ENCODE data around the gene L1TD1.
A peak's percentile ranks its signal among the peaks of the same experiment; 100 is the strongest.
"Not testable (repeated sequence)": the region's sequence is repeated elsewhere in the genome, so short reads cannot be mapped to it uniquely, and the experiment has no call there.

L1TD1 gene, protein sequence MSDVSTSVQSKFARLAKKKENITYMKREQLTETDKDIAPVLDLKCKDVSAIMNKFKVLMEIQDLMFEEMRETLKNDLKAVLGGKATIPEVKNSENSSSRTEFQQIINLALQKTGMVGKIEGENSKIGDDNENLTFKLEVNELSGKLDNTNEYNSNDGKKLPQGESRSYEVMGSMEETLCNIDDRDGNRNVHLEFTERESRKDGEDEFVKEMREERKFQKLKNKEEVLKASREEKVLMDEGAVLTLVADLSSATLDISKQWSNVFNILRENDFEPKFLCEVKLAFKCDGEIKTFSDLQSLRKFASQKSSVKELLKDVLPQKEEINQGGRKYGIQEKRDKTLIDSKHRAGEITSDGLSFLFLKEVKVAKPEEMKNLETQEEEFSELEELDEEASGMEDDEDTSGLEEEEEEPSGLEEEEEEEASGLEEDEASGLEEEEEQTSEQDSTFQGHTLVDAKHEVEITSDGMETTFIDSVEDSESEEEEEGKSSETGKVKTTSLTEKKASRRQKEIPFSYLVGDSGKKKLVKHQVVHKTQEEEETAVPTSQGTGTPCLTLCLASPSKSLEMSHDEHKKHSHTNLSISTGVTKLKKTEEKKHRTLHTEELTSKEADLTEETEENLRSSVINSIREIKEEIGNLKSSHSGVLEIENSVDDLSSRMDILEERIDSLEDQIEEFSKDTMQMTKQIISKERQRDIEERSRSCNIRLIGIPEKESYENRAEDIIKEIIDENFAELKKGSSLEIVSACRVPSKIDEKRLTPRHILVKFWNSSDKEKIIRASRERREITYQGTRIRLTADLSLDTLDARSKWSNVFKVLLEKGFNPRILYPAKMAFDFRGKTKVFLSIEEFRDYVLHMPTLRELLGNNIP

DNA sequence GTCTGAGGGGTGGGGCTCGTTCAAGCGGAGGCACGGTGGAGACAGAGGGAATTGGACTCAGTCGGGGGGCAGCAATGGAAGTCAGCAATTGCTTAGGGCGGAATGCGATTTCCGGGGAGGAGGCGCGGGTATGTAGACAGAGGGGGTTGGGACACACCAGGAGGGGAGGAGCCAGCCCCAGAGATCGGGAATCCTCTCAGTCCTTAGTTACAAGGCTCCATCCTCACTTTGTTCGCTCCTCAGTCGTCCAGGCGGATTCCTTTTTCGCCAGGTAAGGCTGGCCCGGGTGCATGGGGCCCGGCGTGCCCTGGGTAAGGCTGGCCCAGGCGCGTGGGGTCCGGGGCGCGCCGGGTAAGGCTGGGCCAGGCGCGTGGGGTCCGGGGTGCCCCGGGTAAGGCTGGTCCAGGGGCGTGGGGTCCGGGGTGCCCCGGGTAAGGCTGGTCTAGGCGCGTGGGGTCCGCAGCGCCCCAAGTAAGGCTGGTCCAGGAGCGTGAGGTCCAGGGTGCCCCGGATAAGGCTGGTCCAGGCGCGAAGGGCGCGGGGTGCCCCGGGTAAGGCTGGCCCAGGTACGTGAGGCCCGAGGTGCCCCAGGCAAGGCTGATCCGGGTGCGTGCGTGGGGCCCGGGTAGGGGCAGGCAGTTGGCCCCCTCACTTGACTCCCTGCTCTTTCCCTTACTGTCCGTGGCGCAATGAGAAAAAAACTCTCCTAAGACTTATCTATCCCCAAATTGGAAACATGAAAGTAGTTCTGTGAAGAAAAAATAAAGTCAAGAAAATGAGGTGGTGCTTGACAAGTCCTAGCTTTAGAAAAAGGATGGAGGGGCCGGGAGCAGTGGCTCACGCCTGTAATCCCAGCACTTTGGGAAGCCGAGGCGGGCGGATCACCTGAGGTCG is at the start of gene L1TD1:
L1TD1 (plus strand) TSS at position 199 of the 894 bp plus-strand sequence. CDS start 11,780 bp downstream, outside the sequence.
- DNase-seq: no peak

DNA sequence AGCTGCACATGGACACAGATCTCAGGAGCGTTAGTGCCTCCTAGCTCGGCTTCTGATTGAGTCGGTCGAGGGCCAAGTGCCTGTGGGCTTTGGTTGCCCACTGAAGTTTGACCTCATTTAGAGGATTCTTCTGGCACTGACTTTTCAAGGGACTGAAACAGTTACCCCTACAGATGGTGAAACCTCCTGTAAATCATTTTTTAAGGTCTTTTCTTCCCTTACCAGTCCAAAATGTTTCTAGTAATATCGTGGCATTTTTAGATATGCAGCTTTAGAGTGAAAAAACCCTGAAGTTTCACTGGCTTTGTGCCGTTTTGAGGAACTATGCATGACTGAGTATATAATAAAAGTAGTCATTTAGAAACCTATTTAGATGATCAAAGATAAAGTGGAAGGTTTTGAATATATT is 34.7 kb upstream of the L1TD1 start:
- no peak for DNase-seq

DNA sequence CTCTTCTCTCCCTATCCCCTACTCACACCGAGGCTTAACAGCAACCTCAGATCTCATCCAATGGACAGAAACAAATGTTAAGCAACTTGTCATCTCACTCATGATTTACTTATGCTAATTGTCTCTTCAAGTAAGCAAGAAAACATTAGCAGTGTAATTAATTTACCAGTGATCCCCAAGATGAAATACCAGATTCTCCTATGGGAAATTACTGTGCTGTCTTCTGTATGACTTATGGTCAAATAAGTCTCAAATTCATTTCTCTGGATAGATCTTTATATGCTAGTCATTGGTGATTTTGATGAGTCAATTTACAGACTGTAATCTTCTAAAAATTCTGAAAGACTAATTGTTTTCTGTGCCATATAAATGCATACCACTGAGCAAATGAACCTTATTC is 32.9 kb upstream of the L1TD1 start:
- DNase-seq: no peak

- DNase-seq: not testable (repeated sequence)
Measured at GRCh38 chr1:62170380-62170779, 24.3 kb upstream of the L1TD1 start.

GRCh38 chr1:62175568-62176179 is 19.0 kb upstream of the L1TD1 start:
- peak; percentile 45 for DNase-seq

DNA sequence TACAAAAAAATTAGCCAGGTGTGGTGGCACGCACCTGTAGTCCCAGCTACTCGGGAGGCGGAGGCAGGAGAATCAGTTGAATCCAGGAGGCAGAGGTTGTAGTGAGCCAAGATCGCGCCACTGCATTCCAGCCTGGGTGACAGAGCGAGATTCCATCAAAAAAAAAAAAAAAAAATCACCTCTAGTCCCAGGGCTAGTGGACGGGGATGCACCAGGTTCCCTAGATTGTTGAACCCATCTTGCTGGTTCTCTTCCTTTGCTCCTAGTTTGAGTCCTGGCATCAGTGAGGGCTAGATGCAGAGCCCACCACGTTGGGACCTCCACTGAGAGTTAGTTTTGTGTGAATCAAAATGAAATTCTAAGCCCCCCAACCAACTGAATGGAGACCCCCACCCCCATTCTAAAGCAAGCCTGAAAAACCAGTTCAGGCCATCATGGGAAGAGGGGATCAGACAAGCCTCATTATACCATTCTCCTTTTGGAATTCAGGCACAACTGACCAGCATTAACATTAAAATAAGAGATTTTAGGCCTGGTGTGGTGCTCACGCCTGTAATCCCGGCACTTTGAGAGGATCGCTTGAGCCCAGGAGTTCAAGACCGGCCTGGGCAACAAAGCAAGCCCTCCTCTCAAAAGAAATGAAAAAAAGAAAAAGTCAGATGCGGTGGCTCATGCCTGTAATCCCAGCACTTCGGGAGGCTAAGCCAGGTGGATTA is 17.9 kb upstream of the L1TD1 start:
- DNase-seq: no peak

GRCh38 chr1:62177621-62178020 is 17.0 kb upstream of the L1TD1 start:
- no peak for DNase-seq

DNA sequence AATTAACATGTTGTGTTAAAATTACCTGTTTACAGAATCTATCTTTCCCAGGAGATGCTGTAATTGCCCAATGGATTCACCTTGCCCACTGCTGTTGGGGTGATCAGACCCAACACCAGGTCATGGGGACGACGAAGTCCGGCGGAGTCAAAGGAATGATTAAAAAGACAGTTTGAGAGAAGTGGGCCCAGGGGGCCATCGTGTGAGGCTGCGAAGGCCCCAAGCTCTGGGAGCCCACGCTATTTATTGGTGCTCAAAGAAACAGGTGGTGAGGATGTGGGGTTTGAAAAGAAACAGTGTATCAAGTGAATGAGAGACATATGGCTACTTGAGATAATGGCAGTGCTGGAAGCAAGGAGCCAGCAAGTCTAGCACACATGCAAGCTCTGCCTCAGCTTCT is 16.3 kb upstream of the L1TD1 start:
- no peak for DNase-seq

GRCh38 chr1:62180054-62180453 is 14.6 kb upstream of the L1TD1 start:
- DNase-seq: not testable (repeated sequence)

GRCh38 chr1:62180639-62181038 is 14.0 kb upstream of the L1TD1 start:
- DNase-seq: peak; percentile 47

- no peak for DNase-seq
Measured at GRCh38 chr1:62181532-62181931, 13.1 kb upstream of the L1TD1 start.

DNA sequence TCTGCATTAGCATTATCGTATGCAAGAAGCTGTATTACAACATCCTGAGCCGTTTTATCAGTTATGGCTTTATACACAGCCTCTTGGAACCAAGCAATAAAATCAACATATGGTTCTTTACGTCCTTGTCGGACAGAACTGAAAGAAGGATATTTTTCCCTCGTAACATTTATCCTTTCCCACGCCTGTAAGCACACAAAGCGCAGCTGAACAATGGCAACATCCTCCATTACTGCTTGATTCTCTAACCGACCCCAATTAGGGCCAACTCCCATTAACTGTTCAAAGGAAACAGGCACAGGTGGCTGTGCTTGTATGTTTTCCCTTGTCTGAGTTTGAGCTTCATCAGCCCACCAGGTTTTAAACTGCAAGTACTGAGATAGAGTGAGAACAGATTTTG is 12.5 kb upstream of the L1TD1 start:
- not testable (repeated sequence) for DNase-seq

GRCh38 chr1:62183164-62184020 is 11.3 kb upstream of the L1TD1 start:
- DNase-seq: not testable (repeated sequence)

DNA sequence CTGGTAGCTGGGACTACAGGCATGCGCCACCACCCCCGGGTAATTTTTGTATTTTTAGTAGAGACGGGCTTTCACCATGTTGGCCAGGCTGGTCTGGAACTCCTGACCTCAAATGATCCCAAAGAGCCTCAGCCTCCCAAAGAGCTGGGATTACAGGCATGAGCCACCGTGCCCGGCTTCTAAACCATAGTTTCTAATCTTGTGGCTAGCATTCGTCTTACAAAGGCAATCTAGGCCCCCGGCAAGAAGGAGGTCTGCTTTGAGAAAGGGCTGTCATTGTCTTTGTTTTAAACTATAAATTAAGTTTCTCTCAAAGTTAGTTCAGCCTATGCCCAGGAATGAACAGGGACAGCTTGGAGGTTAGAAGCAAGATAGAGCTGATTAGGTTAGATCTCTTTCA is 10.3 kb upstream of the L1TD1 start:
- no peak for DNase-seq

GRCh38 chr1:62185233-62185632 is 9.4 kb upstream of the L1TD1 start:
- DNase-seq: not testable (repeated sequence)

GRCh38 chr1:62185677-62186076 is 9.0 kb upstream of the L1TD1 start:
- no peak for DNase-seq

- DNase-seq: no peak
Measured at GRCh38 chr1:62187548-62187947, 7.1 kb upstream of the L1TD1 start.

GRCh38 chr1:62188111-62188510 is 6.5 kb upstream of the L1TD1 start:
- DNase-seq: no peak

- no peak for DNase-seq
Measured at GRCh38 chr1:62196086-62196690, 1.5 kb downstream of the L1TD1 start.

DNA sequence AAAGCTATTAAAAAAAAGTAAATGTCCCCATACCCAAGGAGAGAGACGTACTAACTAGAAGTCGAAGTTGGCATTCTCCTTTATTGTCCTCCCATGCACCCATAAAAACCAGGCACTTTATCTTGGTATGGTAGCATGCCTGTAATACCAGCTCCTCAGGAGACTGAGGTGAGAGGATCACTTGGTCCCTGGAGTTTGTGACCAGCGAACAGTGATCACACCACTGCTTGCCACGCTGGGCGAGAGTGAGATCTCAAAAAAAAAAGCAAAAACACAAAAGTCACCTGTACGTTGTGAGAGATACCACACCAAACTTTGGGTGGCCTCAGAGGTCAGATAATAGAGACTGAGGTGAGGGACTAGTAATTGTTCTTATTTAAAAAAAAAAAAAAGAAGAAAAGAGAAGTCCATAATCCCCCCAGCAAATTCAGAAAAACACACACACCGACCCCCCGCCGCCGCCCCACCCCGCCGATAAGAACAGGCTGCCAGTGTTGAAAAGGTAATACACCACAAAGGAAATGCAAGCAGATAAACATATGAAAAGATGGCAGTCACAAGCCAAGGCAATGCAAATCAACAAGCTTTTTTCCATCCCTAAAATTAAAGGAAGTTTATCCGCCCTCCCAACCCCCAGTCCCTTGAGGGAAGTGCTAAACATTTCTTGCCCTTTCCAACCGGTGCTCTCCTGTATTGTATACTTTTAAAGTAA is 3.6 kb downstream of the L1TD1 start:
- DNase-seq: no peak
